Measurements from ENCODE around the gene CLBA1.

DNA sequence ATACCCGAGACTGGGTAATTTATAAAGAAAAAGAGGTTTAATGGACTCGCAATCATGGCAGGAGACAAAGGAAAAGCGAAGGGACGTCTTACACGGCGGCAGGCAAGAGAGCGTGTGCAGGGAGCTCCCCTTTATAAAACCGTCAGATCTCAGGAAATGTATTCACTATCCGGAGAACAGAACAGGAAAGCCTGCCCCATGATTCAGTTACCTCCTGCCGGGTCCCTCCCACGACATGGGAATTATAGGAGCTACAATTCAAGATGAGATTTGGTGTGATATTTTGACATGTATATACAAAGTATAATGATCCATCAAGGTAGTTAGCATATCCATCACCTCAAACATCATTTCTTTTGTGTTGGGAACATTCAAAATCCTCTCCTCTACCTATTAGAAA lies 37.6 kb downstream of the CLBA1 start:
- no peak for TF ChIP-seq EZH2 (IDR thresholded peaks at IDR 0.05)
- TF ChIP-seq POLR2AphosphoS5 (IDR thresholded peaks at IDR 0.05; ENCODE audit: borderline replicate concordance, low read depth, low read length), result no peak

All from SK-N-MC (cell line).